HG03097 (cell line): ENCODE measurements around the gene ULK4.
A peak's percentile ranks its signal among the peaks of the same experiment; 100 is the strongest.
"Not testable (repeated sequence)": the region's sequence is repeated elsewhere in the genome, so short reads cannot be mapped to it uniquely, and the experiment has no call there.

ENCODE experiments used
- ATAC-seq: cut with Tn5 transposase; IDR thresholded peaks from one replicate; pipeline ENCODE4 v1.9.1; 2021; ENCODE audit not compliant: unreplicated experiment, low FRiP score

ULK4 gene

GRCh38 chr3:41960826-41961750 lies 815 bp downstream of the ULK4 start:
- ATAC-seq: peak; percentile 10

DNA sequence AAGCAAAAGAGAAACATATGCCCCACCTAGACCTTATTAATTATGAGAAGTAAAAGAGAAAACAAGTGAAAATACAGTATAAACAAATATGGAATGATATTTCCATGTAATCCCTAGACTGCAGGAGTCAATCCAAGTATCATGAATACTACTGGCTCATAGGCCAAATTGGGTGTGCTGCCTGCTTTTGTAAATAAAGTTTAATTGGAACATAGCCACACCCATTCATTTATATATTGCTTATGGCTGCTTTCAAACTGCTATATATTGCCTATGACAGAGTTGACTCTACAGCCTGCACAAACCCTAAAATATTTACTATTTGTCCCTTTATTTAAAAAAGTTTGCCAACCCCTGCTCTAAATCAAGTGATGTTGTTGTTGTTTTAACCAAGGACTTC lies 5.3 kb downstream of the ULK4 start:
- no peak for ATAC-seq

DNA sequence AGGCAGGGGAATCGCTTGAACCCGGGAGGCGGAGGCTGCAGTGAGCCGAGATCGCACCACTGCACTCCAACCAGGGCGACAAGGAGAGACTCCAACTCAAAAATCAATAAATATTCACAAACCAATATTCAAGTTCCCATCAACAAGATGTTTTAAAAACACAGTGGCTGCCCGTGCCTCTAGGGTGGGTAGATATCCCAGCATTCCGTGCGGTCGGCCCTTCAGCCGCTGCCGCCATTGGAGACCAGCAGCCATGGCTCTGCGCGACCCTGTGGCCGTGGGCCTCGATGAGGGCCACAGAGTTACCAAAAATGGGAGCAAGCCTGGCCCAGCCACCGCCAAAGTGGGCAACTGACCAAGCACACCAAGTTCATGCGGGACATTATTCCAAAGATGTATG lies 6.7 kb downstream of the ULK4 start:
- no peak for ATAC-seq

DNA sequence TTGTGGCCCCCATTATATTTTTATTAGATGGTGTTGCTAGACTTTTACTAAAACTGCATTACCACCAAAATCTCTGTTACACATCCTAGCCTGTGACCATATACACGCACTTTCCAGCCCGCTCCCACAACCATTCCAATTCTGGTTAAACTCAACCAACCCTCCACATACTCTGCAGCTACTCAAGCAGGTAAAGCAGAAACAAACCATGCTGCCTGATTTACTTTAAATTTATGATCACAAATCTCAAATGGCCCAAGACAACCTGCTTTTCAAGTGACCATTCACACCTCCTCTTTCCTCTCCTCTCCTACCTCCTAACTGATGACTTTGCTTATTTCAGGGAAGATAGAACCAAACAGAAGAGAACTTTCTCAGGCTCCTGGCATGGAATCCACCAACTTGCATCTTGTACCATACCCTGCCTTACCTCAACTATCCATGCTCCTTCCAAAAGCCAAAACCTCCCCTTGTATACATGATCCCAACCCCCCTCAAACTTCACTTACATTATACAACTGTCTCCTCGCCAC lies 18.5 kb downstream of the ULK4 start:
- ATAC-seq: no peak

DNA sequence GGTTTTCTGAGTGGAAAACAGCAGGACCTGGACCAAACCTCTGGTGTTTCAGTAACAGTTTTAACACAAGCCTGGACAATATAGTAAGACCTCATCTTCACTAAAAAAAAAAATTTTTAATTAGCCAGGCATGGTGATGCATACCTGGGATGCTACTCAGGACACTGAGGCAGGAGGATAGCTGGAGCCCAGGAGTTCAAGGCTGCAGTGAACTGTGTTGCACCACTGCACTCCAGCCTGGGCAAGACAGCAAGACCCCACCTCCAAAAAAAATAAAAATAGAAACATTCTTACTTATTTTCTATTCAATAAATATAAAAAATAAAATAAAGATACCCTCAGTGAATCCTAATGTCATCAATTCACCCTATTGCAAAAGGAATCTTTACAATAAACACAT lies 21.5 kb downstream of the ULK4 start:
- ATAC-seq: no peak

DNA sequence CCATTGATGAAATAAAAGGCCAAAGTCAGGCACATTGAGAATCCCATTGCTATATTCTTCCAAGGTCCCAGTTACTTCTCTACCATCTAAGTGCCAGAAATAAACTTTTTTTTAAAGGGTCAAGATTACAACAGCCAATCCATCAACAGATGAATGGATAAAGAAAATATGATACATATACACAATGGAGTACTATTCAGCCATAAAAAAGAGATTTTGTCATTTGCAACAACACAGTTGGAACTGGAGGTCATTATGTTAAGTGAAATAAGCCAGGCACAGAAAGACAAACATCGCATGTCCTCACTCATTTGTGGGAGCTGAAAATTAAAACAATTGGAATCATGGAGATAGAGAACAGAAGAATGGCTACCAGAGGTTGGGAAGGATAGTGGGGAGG lies 25.5 kb downstream of the ULK4 start:
- ATAC-seq: no peak

GRCh38 chr3:41933154-41933676 lies 28.7 kb downstream of the ULK4 start:
- no peak for ATAC-seq

GRCh38 chr3:41932464-41932863 lies 29.4 kb downstream of the ULK4 start:
- ATAC-seq: no peak

- ATAC-seq: no peak
Observed at GRCh38 chr3:41920406-41920965, 41.4 kb downstream of the ULK4 start.

DNA sequence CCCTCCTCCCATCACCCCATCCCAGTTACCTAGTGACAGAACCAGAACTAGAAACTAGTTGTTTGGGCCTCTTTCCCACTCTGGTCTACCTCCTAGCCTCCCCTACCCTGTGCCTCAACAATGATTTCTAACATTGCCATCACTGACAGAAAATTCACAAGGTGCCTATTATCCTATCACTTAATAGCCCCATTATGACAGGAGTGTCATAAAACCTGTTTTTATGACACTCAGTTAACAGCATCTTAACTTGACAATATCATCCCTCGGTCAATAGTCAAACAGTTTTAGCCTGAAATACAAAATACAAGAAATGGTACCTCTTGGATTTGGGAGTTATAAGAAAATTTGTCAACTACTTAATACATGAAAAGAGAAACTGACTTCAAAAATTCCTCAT lies 46.5 kb downstream of the ULK4 start:
- ATAC-seq: no peak

- ATAC-seq: no peak
Observed at GRCh38 chr3:41912280-41912679, 49.6 kb downstream of the ULK4 start.

GRCh38 chr3:41907330-41908073 lies 54.4 kb downstream of the ULK4 start:
- ATAC-seq: no peak

DNA sequence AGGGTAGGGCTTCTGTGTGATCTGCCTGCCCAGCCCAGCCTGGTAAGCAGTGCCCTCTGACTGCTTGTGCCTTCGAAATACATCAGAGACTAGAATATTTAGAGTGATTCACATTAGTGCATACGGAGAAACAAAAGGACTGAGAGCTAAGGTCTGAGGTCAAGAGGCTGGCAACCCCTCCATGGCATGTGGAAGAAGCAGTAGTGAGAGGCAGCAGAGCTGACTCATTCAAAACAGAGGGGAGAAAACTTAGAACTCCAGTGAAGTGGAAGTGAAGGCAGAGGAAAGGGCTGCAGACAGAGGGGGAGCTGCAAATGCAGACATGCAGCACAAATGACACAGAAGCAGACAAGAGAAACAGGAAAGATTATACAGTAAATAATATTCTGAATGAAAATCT lies 61.6 kb downstream of the ULK4 start:
- no peak for ATAC-seq

DNA sequence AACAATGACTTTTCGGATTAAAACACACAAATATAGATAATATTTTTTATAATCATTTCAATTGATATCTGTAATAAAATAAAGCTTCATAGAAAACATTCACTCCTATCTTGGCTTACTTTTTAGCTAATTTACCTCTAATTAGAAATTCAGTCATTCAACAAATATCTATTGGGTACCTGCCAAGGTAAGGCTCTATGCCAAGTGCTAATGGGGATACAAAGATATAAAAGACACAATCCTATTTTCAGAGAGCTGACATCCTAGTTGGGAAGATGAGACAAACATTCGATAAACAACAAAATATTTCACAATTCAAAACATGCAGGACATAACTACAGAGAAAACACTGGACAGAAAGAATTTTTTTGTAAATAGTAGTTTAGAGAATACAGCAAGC lies 63.3 kb downstream of the ULK4 start:
- ATAC-seq: no peak

DNA sequence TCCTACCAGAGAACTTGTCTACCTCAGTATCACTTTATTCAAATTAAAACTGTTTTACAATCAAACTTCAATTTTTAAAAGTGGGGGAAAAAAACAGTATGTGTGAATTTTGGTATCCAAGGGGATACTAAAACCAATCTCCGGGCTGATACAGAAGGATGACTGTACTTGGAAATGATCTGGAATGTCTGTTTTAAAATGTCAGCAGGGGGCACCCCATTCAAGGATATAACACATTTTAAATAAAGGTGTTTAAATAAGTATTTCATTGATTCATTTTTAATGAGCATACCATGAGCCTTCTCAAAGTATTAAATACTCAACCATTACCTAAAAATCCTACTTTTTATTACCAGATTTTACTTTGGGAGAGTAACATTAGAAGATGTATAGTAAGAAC lies 67.9 kb downstream of the ULK4 start:
- ATAC-seq: no peak

GRCh38 chr3:41888368-41889076 lies 73.4 kb downstream of the ULK4 start:
- ATAC-seq: no peak

- no peak for ATAC-seq
Observed at GRCh38 chr3:41882956-41883355, 78.9 kb downstream of the ULK4 start.

GRCh38 chr3:41881233-41881821 lies 80.6 kb downstream of the ULK4 start:
- no peak for ATAC-seq

- no peak for ATAC-seq
Observed at GRCh38 chr3:41880387-41880786, 81.5 kb downstream of the ULK4 start.

DNA sequence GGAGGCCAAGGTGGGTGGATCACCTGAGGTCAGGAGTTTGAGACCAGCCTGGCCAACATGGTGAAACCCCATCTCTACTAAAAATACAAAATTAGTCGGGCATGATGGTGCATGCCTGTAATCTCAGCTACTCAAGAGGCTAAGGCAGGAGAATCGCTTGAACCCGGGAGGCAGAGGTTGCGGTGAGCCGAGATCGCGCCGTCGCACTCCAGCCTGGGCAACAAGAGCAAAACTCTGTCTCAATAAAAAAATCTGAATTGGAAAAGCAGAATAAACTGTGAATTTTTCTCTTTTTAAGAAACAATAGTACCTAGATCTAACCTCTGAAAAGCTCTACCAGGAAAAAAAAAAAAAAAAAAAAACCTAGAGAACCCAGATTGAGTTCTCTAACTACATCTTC lies 84.2 kb downstream of the ULK4 start:
- not testable (repeated sequence) for ATAC-seq
